NCI-H345 (cell line): ENCODE measurements around the gene EXOSC5.

ENCODE experiments used
- DNase-seq: peaks from one replicate; lab custom pipeline; 2025; lab: John Stamatoyannopoulos, UW

Gene EXOSC5

GRCh38 chr19:41341669-41342490, 55.3 kb downstream of the EXOSC5 start:
- DNase-seq = no peak

GRCh38 chr19:41339936-41340335, 57.2 kb downstream of the EXOSC5 start:
- no peak for DNase-seq
